GM21515 (cell line): ENCODE measurements around the gene ATP5ME.
"Not testable (repeated sequence)": the region's sequence is repeated elsewhere in the genome, so short reads cannot be mapped to it uniquely, and the experiment has no call there.

Source experiments
- ATAC-seq: cut with Tn5 transposase; IDR thresholded peaks from one replicate; pipeline ENCODE4 v1.9.1; 2021; ENCODE audit not compliant: unreplicated experiment

Gene ATP5ME

DNA sequence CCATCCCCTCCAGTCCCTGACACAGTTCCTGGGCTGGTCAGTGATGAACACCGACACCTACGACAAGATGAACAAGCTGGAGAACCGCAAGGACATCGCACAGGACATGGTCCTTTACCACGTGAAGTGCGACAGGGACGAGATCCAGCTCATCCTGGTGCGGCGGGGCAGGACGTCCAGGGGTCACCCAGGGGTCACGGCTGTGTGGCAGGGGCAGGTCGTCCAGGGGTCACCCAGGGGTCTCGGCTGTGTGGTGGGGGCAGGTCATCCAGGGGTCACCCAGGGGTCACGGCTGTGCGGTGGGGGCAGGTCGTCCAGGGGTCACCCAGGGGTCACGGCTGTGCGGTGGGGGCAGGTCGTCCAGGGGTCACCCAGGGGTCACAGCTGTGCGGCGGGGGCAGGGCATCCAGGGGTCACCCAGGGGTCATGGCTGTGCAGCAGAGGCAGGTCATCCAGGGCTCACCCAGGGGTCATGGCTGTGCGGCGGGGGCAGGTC, 16.7 kb downstream of the ATP5ME start:
- ATAC-seq: no peak

DNA sequence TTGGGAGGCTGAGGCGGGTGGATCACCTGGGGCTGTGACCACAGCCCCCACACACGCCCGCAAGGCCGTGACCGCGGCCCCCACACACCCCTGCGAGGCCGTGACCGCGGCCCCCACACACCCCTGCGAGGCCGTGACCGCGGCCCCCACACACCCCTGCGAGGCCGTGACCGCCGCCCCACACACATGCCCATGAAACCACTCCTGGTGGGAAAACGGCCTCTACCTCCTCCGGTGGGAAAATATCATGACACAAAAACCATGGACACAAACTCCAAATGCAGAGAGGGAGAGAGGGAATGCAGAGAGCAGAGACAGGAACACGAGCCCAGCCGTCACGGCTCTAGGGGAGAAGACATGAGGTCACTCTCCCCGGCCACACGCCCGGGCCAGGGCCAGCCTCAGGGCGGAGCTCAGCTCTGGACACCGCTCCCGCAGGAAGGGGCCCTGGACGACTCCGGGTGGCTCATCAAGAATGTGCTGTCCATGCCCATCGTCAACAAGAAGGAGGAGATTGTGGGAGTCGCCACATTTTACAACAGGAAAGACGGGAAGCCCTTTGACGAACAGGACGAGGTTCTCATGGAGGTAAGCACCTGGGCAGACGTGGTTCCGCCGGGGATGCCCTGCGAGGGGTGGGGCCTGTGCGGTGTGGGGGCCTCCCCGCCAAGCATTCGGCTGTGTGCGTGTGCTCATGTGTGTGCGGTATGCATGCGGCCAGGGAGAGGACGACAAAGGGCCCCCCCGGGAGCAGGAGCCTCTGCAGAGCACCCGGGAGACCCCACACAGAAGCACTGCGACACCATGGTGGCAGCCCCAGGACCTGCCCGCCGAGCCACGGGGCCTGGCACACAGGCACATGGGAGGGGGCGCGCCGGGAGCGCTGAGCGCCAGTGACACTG, 17.4 kb downstream of the ATP5ME start:
- ATAC-seq: no peak

DNA sequence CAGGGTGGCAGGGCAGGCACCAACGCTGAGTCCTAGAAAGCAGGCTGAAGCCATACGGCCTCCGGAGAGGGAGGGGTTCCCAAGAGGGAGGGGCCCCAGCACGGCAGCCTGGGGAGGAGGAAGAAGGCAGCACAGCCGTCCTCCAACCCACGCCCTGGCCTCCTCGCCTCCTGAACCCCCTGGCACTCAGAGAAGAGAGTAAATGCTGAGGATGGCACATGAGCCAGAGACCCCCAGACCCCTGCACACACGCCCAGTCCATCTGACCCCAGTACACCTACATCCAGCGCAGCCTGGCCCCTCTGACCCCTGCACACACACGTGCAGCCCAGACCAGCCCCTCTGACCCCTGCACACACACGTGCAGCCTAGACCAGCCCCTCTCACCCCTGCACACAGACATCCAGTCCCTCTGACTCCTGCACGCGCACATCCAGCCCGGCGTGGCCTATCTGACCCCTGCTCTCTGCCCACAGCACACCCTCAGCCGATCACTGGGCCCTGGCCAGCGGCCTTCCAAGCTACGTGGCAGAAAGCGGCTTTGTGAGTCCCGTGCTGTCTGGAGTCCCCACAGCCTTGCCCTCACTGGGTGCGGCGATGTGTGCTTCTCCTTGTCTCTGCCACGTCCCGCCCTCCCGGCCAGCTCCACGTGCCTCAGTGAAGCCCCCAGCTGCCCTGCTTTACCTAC, 18.5 kb downstream of the ATP5ME start:
- ATAC-seq: no peak

DNA sequence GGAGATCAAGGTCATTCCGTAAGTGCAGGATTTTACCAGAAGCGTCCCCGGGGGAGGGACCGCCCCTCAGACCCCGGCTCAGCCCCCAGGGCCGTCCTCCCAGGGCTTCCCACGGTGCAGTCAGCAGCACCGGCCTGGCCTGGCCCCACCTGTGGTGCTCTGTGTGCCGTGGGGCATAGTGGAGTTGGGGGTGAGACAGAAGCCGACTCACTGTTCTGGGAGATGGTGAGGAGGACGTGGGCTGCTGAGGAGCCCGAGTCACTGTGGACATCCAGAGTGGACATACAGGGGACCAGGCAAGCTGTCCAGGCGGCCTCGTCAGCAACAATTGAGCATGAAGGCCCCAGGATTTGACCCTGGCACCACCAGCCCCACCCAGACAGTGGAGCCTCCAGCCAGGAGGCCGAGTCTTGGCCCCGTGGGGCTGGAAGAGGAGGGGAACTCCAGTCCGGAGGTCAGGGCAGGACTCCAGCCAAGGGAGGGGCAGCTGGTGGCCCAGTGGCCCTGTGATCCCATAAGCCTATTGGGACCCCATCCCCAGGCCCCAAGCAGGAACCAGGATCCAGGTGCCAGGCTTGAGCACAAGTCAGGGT, 19.1 kb downstream of the ATP5ME start:
- ATAC-seq: no peak

DNA sequence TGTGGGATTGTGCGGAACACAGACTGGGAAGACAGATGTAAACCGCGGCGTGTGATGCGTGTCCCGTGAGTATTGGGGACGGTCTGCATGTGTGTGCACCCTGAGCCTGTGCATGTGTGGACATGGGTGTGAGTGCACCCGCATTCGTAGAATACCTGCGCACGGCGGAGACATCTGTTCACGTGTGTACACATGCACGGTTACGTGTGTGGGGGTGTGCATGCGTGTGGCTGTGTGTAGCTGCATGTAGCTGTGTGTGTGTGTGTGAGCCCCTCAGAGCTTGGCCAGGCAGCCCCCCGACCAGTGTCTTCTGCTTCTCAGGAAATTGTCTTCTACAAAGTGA, 19.6 kb downstream of the ATP5ME start:
- no peak for ATAC-seq

DNA sequence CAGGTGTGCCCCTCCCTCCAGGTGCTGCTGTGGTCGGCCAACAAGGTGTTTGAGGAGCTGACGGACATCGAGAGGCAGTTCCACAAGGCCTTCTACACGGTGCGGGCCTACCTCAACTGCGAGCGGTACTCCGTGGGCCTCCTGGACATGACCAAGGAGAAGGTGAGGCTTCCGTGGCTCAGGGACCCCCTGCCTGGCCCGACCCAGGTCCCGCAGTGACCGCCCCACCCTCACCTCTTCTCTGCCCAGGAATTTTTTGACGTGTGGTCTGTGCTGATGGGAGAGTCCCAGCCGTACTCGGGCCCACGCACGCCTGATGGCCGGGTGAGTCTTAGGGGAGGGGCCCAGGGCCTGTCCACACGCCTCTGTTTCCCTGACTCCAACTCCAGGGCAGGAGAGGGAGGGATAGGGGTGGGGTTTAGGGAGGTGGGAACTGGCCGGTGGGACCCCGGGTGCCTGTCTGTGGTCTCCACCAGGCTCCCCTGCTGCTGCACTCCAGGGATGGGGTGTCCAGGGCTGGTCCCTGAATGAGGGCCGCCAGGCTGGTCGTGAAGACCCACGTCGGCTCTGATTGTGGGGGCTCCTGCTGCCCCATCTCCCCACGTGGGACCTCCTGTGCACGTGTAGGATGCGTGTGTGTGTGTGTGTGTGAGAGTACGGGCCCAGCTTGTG, 20.1 kb downstream of the ATP5ME start:
- no peak for ATAC-seq

DNA sequence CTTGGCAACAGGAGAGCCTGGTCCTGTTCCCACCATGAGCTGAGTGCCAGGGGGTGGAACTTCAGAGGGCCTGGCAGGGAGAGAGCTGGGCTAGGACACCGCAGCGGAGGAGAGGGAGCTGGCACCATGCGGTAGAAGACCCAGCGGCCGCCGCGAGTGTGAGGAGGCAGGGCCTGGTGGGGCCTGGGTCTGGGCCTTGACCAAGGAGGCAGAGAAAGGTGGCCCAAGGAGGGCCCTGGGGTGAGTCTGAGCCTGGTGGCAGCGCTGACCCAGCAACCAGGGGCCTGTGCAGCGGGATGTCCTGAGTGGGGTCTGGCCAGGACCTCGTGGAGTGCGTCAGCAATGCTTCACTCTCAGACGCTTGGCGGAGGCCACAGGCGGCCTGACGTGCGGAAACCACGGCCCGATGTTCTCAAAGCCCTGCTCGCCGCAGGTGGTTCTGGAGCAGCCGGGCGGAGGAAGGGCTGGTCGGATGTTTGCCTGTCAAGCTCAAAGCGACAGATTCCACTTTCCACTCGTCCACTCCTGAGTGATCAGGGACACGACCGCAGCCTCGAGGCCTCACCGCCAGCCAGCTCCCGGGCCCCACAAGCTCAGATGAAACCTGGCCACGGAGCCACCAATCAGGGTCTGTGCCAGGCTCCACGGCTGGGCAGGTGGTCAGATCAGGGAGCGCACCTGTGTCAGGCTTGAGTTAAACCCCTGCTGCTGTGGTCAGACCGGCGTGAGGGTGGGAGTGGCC, 20.8 kb downstream of the ATP5ME start:
- ATAC-seq: no peak

DNA sequence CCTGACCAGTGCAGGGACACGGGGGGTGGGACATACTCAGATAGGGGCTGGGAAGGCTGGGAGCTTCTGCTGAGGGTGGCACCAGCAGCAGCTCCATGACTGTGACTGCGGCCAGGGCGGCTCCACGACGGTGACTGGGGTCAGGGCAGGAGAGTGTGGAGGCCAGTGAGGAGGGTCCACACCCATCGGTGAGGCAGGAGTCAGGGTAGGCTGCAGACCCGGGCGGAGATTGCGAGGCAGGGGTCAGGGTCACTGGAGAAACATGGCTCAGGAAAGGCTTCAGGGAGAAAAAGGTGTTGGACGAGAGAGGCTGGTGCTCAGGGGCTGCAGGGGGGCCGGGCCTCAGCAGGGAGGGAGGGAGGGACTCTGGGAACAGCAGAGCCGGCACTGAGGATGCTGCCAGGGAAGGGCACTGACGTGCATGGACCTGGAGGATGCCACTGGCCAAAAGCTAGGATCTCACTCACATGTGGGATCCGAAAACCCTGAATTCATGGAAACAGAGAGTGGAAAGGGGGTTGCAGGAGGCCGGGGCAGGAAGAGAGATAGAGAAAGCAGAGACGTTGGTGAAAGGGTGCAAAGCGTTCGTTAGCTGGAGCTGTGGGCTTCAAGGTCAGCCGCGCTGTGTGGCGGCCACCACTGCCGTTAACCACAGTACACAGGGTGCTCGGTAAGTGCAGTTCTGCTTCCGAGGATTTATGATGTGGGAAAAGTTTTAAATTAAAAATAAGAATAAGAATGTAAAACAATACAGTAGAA, 22.0 kb downstream of the ATP5ME start:
- ATAC-seq: no peak

DNA sequence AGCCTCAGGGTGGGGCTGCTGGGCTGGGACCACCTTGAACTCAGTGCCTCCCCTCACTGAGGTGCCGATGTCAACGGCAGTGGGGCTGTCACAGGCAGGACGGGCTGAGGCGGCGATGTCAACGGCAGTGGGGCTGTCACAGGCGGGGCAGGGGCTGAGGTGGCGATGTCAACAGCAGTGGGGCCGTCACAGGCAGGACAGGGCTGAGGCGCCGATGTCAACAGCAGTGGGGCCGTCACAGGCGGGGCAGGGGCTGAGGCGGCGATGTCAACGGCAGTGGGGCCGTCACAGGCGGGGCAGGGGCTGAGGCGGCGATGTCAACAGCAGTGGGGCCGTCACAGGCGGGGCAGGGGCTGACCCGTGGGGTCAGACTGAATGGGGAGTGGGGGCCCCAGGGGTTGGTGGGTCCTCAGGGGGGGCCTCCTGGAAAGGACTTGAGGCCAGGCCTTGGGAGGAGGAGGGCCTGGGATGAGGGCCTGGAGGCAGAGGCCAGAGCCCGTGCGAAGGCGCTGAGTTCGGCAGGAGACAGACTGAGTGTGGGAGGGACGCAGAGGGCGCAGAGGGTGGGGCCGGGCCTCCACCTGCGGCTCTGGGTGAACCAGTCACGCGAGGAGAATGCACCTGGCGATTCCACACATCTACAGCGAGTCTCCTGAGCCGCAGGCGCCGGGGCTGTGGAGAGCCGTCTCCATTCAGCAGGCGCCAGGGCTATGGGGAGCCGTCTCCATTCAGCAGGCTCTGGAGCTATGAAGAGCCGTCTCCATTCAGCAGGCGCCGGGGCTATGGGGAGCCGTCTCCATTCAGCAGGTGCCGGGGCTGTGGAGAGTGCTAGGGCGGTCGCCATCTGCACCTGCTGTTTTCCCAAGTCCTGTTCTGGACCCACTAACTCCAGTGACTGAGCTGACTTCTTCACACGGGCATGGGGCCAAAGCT, 22.9 kb downstream of the ATP5ME start:
- no peak for ATAC-seq

DNA sequence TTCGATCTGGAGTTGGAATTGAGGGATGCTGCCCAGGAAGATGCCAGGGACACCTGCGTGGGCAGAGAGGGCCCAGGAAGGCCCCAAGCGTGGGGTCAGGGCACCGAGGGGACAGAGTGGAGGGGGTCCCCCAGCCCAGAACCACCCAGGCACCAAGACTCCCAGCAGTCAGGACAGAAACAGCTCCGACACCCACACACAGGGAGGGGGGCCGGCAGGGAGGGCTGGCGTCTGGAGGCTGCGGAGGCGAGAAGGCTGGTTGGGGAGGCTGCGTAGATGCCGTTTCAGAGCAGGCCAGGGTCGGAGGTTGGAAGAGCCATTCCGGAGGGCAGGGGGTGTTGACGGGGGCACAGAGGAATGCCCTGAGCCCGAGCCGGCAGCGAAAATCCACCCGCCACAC, 23.6 kb downstream of the ATP5ME start:
- no peak for ATAC-seq

DNA sequence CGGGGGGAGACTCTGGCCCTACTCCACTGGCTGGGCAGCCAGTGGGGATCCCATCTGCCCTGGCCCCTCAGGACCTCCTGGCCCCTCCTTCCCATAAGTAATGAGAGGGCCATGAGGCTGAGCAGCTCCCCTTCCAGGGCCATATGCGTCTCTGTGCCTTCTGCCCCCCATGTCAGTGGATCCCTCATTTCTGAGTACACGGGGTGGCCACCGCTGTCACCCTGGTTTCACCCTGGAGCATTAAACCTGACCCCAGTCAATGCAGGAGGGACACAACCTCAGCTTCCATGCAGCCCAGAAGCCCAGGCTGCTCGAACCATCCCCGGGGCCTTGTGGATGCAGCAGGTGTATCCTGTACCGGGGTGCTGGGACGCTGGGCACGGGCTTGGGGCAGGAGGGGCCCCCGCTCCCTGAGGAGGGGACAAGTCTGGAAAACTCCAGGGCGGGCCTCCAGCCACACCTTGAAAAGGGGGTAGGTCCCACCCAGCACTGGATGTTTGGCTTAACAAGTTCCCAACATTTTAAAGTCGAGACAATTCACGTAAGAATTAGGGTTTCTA, 24.2 kb downstream of the ATP5ME start:
- no peak for ATAC-seq

DNA sequence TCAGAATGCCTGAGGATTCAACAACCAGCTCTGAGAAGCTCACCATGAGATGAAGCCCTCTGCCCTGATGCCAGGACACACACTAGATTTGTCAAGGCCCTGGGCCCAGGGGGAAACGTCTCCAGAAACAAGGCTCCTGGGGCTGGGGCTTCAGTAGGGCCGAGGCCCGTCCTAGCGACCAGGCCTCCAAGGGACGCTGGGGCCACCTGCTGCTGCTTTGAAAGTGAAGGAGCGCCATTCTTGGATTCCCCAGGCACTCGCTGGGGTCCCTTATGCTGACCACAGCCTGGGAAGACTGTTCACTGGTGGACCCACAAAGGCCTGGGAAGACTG, 24.8 kb downstream of the ATP5ME start:
- ATAC-seq: no peak

DNA sequence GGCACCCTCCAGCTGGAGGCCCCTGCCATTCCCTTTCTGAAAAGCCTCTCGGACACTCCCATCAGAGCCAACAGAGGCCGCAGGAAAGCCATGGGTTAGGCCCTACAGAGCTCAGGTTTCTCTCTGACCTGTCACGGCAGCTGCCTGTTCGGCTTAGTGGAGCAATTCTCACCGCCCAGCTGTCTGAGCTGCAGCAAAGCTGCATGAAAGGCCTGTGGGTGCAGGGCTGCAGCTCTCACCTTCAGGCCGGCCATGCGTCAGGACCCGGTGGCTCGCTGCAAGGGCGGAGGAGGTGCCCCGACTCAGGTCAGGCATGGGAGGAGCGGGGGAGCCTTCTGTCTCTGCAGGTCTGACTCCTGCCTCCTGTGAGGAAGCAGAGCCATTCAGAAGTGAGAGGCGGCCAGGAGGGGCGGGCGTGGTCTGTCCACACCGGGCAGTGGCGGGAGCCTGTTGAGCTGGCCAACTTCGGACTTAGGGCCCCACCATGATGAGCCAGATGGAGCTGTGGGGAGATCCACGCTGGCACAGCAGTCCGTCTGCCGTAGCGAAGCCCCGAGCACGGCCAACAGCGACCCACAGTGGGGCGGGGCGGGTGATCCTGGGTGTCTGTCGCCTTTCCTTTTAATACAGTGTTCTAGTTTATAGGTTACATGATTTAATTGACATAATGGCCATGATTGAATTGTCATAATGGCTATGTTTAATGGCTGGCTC, 25.3 kb downstream of the ATP5ME start:
- ATAC-seq: no peak

DNA sequence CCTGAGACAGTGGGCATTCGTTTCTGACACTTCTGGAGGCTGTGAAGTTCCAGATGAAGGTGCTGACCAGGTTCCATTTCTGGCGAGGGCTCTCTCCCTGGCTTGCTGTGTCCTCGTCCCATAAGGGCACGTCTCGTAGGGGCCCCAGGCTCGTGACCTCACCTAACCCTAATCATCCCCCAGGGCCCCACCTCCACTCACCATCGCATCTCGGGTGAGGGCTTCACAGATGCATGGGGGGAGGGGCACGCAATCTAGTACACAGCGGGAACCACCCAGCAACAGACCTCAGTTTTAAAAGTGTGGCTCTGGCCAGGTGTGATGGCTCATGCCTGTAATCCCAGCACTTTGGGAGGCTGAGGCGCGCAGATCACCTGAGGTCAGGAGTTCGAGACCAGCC, 26.6 kb downstream of the ATP5ME start:
- ATAC-seq: no peak

DNA sequence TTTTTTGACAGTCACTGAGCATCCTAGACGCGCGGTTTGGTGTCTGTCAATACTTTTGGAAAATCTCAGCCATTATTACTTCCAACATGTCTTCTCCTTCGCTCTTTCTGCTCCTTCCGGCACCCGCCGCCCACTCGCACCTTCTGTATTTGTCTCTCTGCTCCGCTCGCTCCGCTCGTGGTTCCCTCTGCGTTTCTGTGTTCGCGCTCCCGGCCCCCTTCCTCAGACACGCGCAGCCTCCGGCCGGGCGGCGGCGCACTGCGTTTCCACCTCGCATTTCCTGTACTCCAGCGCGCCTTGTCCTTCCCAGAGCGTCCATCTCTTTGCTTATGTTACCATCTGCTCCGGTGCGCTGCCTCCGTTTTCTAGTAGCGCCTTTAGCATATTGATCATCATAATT, 27.6 kb downstream of the ATP5ME start:
- ATAC-seq: no peak

DNA sequence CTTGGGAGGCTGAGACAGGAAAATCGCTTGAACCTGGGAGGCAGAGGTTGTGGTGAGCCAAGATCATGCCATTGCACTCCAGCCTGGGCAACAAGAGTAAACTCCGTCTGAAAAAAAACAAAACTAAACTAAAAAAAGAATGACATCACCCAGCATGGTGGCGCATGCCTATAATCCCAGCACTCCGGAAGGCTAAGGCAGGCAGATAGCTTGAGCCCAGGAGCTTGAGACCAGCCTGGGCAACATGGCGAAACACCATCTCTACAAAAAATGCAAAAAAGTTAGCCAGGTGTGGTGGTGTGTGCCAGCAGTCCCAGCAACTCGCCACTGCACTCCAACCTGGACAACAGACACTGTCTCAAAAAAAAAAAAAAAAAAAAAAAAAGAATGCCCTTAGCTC, 31.7 kb downstream of the ATP5ME start:
- not testable (repeated sequence) for ATAC-seq

DNA sequence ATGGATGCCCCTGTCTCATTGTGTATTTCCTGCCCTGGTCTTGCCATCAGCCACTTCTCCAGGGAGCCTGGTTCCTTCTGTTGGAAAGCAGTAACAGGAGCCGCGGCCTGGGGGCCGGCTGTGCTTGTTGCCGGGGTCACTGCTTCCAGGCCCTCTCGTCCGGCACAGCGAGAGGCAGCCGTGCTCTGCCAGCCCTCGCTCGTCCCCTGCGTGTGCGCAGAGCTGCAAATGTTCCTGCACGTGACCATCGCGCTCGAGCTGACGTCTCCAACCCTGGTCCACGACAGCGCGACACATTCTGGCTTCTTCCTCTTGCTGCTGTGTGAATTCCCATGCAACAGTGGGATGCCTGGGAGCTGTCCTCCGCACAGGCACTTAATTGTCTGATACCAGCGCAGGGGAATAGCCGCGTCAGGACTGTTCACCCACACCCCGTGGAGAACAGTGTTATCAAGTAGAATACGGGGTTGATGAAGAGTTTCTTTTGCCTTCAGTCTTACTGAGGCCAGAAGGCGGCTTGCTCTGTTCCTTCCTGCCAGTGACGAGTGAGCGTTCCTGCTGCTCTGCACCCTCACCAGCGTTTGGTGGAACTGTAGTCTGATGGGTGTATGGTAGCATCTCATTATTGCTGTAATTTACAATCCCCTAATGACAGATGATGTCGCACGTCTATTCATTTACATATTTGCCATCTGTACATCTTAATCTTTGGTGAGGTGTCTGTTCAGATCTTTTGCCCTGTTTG, 36.4 kb downstream of the ATP5ME start:
- no peak for ATAC-seq
